NCI-H345 treated with DMSO at 0.1 percent for 48 hours (cell line): ENCODE results near the gene ST8SIA5.

Experiments used
- DNase-seq: peaks from one replicate; lab custom pipeline; 2025; ENCODE audit not compliant: unreplicated experiment; lab: John Stamatoyannopoulos, UW

Gene ST8SIA5

DNA sequence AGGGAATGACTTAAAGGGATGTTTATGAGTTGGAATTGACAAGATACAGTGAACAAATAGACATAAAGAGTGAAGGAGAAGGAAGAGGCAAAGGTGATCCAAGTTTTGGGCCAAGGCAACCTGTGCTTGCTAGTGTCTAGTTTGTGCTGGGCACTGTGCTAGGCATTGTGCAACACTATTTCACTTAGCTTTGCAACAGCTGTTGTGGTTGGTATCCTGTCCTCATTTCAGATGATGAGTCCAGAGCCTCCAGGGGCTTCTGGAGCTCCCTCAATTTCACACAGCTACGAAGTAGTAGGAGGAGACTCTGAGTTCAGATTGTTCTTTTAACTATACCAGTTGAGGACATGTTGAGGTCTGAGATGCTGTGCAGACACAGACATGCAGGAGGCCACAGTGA is 81.7 kb downstream of the ST8SIA5 start:
- no peak for DNase-seq

- no peak for DNase-seq
These were observed 84.5 kb downstream of the ST8SIA5 start for GRCh38 chr18:46672062-46672970.

- no peak for DNase-seq
These were observed 88.2 kb downstream of the ST8SIA5 start for GRCh38 chr18:46668694-46669093.

DNA sequence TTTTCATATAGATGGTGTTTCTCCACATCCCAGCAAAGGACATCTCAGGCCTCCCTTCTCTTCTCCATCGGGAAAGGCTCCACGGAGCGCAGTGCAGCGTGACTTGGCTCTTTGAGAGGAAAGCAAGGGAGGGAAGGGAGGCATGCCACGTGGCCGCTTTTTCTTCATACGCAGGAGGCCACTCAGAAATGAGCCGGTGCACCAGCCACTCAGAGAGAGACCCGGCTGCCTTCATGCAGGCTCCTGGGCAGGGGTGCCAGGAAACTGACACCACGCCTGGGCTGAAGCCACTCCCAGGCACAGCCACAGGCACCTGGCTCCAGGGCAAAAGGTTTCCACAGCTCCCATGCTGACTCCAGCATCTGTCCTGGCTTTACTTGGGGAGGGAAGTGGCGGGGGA is 88.7 kb downstream of the ST8SIA5 start:
- no peak for DNase-seq

DNA sequence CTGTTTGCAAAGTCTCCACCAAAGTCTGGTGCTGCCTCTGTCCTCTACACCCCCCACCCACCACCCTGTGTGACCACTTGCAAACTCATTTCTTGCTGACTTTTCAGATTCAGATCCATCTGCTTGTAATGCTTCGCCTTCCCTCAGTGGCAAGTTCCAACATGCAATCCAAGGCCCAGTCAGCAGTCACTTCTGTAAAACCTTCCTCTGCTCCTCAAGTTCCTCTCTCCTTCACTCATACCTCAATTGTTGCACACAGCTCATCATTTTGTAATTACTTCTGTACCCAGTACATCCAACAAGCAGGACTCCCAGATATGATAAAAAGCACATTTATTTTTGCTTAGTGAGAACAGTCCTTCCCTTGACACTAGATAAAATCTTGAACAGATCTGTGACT is 93.3 kb downstream of the ST8SIA5 start:
- DNase-seq, result no peak

- DNase-seq, result no peak
These were observed 95.7 kb downstream of the ST8SIA5 start for GRCh38 chr18:46660957-46661749.

DNA sequence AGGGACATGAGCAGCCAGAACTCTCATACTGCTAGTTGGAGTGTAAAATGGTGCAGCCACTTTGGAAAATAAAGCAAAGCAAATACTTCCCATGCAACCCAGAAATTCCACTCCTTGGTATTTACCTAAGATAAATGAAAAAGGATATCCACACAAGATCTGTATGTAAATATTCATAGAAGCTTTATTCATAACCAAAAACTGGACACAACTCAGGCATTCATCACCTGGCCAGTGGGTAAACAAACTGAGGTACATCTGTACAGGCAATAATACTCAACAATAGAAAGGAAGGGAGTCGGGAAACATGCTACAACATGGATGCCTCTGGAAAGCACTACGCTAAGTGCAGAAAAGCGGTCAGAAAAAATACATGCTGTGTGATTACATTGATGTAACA is 97.4 kb downstream of the ST8SIA5 start:
- DNase-seq, result no peak

GRCh38 chr18:46657115-46657955 is 99.5 kb downstream of the ST8SIA5 start, which contains the start of gene LOXHD1:
TSS of gene LOXHD1 (minus strand) at chr18:46657220. CDS start at chr18:46657033, 187 bp downstream.
- no peak for DNase-seq

DNA sequence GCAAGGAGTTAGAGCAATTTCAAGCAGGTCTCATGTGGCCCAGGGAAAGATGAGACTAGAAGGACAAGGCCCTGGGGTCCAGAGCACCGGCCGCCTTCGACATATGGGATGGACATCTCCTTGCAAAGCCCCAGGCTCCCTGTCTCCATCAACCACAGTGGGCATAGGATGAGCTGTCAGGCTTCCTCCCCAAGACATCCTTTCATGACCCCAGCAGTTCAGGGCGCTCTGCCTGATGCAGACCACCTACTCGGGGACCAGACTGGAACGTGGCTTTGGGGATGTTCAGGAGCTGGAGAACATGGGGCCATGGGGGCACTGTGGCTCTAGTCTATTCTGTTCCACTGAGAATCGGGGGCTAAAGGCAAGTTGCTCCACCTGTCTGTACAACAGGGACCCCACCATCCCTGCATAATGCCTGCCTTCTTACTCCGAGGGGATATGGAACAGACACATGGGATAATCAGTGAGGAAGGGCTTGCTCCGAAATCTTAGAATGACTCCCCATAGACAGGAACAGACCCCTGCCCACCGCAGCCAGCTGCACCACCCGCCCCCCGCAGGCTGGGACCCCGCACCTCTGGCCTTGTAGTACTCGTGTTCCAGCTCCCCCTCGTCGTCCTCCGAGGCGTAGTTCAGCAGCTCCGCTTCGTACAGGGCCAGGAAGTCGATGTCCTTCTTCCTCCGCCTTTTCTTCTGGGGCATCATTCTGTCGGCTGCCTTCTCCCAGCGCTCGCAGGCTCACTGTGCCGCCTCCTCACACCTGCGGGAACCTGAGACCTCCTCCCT is 100.3 kb downstream of the ST8SIA5 start:
- no peak for DNase-seq

DNA sequence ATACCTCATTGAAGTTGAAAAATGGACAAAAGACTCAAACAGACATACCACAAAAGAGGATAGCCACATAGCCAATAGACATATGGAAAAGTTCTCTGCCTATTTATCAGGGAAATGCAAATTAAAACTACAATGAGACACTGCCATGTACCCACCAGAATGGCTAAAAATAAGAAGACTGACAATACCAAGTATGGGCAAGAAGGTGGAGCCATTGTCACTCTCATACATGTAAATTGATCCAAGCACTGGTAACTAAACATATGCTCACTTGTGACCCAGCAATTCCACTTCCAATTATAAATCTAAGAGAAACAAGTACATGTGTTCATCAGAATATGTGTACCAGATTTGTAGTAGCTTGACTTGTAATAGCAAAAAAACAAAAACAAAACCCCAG is 104.5 kb downstream of the ST8SIA5 start:
- no peak for DNase-seq

GRCh38 chr18:46650681-46651080 is 106.2 kb downstream of the ST8SIA5 start:
- no peak for DNase-seq

DNA sequence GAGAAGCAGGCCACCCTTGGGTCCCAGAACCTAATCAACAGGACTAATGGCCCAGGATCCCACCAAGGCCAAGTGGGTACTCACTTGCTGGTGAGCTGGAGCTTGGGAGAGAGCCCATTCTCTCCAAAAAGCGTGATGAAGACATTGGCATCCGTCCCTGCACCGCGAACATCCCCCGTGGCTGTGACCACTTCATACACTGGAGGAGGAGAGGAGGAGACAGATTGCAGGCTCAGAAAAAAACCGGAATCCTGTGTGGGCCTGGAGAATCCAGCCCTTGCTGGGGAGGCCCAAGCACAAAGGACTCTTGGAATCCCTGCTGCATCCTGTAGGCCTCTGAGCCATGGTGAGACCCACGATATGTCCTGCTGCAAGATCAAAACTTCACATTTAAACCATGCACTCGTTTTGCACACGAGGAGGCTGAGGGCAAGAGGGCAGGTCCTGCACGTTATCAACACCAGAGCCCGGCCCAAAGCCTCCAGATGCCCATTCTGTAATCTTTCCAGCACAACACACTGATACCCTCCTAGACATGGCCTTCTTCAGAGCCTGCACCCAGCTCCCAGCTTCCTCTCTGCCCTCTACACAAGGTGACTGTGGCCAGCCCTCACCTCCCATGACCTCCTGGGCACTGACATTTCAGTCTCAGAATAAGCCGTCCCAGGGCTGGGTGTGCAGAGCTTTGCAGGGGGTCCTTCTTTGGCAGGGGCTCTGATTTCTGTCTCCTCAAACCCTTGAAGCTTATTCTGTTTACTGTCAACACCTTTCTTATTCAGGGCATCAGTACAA is 107.6 kb downstream of the ST8SIA5 start:
- DNase-seq, result no peak

- DNase-seq, result no peak
These were observed 110.4 kb downstream of the ST8SIA5 start for GRCh38 chr18:46646468-46646867.

DNA sequence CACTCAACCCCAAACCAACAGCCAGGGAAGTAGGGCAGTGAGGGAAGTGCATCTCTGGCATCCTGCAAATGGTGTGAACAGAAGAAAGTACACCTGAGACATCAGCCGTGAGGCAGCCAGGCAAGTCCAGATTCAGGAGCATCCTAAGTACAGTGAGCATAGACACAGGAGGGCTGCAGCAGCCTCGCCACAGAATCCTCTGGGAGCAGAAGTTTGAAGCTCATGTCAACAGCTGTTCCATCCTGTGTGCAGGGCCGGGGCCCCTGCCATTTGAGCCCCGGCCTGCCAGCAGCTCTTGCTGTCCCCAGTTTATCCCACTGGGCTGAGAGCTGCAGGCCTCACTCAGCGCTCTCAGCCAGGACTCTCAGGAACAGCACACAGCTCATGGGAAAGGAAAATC is 114.3 kb downstream of the ST8SIA5 start:
- DNase-seq, result no peak

DNA sequence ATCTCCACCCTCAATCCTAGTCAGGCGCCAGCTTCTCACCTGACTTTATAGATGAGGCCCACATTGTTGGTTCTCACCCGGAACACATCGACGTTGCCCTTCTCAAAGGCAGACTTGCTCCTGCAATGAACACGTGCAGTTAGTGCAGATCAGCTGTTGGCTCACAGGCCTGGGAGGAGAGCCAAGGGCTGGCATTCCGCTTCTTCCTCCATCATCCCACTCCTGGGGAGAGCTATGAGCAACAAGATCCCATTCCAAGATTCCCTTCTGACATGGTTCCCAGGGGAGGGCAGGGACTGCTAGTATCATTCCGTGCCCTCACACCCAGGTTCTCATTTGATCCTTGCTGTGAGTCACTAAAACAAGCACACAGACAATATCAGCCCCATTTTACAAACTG is 114.9 kb downstream of the ST8SIA5 start:
- DNase-seq, result no peak

- no peak for DNase-seq
These were observed 117.5 kb downstream of the ST8SIA5 start for GRCh38 chr18:46639386-46639785.

- DNase-seq, result no peak
These were observed 120.7 kb downstream of the ST8SIA5 start for GRCh38 chr18:46636040-46636630.

DNA sequence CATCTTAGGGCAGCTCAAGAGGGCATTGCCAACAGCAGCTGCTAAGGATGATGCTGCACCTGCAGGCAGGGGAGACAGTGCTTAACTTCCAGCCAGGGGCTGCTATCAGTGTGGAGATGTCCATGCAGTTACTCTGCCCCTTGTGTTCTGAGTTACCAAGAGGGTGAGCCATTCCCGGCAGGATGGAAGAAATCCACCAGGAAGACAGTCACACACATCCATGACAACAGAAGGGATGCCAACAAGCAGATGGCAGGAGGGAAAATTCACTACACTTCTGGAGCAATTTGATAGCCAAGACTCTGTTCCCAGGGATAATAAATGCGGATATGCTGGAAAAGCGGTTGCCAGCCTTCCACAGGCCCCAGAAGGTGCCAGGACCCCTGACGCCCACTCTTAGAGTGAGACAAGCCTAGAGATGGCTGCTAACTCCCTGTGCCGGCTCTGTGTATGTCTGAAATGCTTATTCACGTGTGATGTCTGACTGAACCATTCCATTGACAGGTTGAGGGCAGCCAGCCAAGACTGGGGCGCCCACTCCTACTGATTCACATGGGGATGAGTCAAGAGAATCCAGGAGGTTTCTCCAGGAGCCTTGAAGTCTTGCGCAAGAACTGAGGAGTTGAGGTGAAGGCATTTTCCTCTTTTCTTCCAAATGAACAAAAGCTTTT is 124.3 kb downstream of the ST8SIA5 start:
- DNase-seq, result no peak

DNA sequence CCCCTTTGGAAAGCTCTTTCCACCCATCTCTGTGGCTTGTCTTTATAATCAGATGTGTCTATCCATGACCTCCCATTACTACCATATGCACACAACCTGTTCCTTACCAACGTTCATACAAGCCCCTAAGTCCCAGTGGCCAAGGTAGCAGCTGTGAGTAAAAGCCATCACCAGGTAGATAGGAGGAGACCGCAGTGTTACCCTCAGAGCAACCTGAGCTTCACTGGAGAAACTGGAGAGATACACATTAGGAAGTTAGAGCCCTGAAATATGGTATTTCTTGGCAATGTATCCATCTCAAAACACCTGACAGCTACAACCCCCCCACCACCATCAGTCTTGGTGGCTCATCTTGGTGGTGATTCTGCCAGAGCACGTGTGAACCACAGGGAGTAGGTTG is 125.9 kb downstream of the ST8SIA5 start:
- no peak for DNase-seq
